Mesothelial cell of epicardium (in vitro differentiated cells): ENCODE data around the gene MRPS34. TPM values are rescaled to one million over a fixed set of nuclear protein-coding genes. Genes with fewer than 3 reads are reported as not detected.
A peak's percentile ranks its signal among the peaks of the same experiment; 100 is the strongest.

ENCODE experiments used
- DNase-seq, 2 experiments: peaks; one replicate each; pipeline ENCODE4 v3.0.0; 2021; ENCODE audit warnings: low spot score in 2 of 2; ENCODE audit not compliant: unreplicated experiment in 2 of 2
- H3K27ac Mint-ChIP-seq: 2 replicates; pipeline ENCODE4 v1.8.0; 2021; ENCODE audit warnings: mixed read lengths
- H3K27me3 Mint-ChIP-seq: 2 replicates; pipeline ENCODE4 v1.8.0; 2021; ENCODE audit warnings: low read depth, mixed read lengths
- H3K36me3 Mint-ChIP-seq: 2 replicates; pipeline ENCODE4 v1.8.0; 2021; ENCODE audit warnings: mixed read lengths
- H3K4me1 Mint-ChIP-seq: 2 replicates; pipeline ENCODE4 v1.8.0; 2021; ENCODE audit warnings: mixed read lengths
- H3K4me3 Mint-ChIP-seq: 2 replicates; pipeline ENCODE4 v1.8.0; 2021; ENCODE audit warnings: mild to moderate bottlenecking, moderate library complexity, mixed read lengths
- H3K9me3 Mint-ChIP-seq: 2 replicates; pipeline ENCODE4 v1.8.0; 2021; ENCODE audit warnings: mixed read lengths
- total RNA-seq: library from RNA; stranded (reverse); gene quantifications from 3 replicates; pipeline ENCODE4 v1.2.1, GENCODE V29; 2021
- TF ChIP-seq, protein P1 (sequence below): fragments of 200-600 bp; sonication (generic); IDR thresholded peaks from one replicate; pipeline ENCODE4 v1.5.0; 2021; ENCODE audit warnings: antibody characterized with exemption; ENCODE audit not compliant: unreplicated experiment

MRPS34 gene
- total RNA-seq, 1 donor from 2014 or later, result 62.2 TPM

DNA sequence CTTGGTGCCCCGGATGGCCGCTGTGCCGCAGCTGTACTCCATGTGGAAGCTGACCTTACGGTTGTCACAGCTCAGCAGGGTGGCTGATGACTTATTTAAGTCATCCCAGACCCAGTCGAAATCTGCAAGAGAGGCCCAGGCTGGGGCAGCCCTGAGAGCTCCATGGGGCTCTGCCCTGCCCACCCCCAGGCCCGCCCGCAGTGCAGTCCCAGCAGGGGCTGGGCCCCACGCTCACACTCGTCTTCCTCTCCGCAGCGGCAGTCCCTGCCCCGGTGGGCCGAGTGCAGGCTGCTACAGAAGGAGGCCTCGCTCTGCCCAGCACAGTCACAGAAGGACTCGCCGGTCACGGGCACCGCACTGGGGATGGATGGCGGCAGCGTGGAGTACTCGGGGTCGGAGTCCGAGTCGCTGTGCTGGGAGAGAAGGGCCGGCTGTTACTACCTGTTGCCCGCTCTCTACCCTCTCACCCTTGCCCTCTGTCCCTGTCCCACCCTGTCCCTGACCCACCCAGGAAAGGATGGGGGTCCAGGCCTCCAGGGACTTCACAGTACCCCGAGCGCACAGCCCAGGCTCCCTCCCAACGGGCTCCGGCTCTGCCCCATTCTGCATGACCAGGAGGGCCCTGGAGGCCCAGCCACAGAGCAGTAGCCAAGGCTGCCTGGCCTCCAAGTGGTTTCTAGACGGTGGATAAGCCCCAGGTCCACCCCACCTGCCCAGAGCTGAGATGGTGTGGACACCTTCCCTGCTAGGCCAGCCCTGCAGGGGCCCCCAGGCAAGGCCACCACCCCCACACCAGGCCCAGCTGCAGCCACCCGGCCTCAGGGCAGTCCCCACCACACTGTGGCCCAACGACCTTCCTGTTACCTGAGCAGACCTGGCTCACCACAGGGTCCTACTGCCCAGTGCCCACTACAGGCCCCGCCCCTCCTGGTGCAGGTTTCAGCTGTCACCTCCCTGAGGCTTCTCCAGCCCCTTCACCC, 5.6 kb upstream of the MRPS34 start:
- TF ChIP-seq, protein P1, sequence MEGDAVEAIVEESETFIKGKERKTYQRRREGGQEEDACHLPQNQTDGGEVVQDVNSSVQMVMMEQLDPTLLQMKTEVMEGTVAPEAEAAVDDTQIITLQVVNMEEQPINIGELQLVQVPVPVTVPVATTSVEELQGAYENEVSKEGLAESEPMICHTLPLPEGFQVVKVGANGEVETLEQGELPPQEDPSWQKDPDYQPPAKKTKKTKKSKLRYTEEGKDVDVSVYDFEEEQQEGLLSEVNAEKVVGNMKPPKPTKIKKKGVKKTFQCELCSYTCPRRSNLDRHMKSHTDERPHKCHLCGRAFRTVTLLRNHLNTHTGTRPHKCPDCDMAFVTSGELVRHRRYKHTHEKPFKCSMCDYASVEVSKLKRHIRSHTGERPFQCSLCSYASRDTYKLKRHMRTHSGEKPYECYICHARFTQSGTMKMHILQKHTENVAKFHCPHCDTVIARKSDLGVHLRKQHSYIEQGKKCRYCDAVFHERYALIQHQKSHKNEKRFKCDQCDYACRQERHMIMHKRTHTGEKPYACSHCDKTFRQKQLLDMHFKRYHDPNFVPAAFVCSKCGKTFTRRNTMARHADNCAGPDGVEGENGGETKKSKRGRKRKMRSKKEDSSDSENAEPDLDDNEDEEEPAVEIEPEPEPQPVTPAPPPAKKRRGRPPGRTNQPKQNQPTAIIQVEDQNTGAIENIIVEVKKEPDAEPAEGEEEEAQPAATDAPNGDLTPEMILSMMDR, result no peak
- peaks cover 18% of the 10 kb centered on the region for H3K4me1 Mint-ChIP-seq
- no peak for DNase-seq
- no peaks in the 10 kb centered on the region for H3K9me3 Mint-ChIP-seq
- H3K27me3 Mint-ChIP-seq, result no peaks in the 10 kb centered on the region
- no peaks in the 10 kb centered on the region for H3K36me3 Mint-ChIP-seq
- H3K4me3 Mint-ChIP-seq, result no peak overlapping the region
- no peak overlapping the region for H3K27ac Mint-ChIP-seq

DNA sequence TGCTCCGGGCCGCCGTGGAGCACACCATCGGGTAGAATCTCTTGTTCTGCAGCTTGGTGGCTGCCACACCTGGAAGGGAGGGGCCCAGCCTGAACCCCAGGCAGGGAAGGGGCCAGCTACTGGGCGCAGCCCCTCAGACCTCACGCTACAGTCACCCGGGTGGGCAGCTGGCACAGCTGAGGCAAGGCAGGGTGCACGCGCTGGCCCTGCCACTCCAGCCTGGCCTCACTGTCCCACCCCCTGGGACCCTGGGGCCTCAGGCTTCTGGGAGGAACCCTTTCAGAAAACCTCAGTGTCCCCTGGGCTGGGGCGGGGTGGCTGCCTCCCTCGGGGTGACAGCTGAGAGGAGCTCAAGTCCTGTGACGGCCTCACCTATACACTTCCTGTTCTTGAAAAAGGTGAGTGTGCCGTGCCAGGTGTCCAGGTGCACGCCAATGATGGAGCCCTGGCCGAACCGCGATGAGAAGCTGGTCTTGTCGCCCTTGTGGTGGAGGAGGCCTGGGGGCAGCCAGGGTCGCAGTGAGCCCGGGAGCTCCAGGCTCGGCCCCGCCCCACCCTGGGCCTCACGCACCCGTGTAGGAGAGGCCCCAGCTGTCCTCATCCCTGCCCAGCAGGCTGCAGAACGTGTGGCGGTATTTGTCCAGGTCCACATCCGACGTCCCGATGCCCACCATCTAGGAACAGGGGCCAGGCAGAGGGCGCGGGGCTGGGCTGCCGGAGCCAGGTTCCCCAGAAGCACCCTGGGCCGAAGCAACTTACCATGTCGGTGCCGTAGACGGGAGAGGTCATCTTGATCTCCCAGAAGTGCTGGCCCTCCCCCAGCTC, 4.7 kb upstream of the MRPS34 start:
- no peak overlapping the region for H3K4me3 Mint-ChIP-seq
- H3K36me3 Mint-ChIP-seq, result no peaks in the 10 kb centered on the region
- H3K27ac Mint-ChIP-seq, result no peak overlapping the region
- no peak for DNase-seq
- H3K4me1 Mint-ChIP-seq, result peaks cover 15% of the 10 kb centered on the region
- no peaks in the 10 kb centered on the region for H3K9me3 Mint-ChIP-seq
- TF ChIP-seq, protein P1, result no peak
- H3K27me3 Mint-ChIP-seq, result no peaks in the 10 kb centered on the region

DNA sequence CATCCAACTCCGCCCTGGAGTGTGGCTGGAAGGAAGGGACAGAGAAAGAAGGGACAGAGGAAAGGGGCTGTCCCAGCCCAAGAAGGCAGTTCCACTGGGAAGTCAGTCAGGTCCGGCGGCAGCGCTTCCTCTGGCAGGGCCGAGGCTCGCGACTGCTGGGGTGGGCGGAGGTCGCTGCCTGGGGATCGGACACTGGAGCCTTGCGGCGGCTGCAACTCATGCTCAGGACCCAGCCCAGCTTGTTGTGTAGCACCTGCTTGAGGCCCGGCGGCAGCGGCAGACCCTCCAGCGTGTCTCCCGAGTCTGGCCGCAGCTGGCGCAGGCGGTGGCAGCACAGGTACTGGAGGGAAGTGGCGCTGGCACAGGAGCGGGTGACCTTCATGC, 4.0 kb upstream of the MRPS34 start:
- Mint-ChIP-seq H3K9me3 (no peaks in the 10 kb centered on the region), H3K36me3 (no peaks in the 10 kb centered on the region), H3K4me1 (peaks cover 19% of the 10 kb centered on the region), H3K4me3 (no peak overlapping the region), H3K27ac (no peak overlapping the region), H3K27me3 (no peaks in the 10 kb centered on the region)
- DNase-seq, result no peak
- TF ChIP-seq, protein P1, result no peak

DNA sequence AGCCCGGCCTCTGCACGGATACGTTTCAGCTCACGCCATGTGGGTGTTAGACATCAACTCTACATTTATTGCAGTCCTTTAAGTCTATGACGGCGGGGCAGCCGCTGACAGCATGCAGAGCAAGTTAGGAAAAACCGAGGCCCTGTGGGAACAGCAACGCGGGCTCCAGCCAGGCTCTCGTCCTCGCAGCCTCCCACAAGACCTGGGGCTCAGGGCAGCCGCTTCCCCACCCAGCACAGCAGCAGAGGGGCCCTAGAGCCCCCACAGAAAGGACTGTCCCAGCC, 3.7 kb upstream of the MRPS34 start:
- TF ChIP-seq, protein P1, result no peak
- Mint-ChIP-seq H3K4me3 (peak overlapping the region; percentile 13), H3K9me3 (no peaks in the 10 kb centered on the region), H3K4me1 (peaks cover 19% of the 10 kb centered on the region), H3K36me3 (no peaks in the 10 kb centered on the region), H3K27ac (no peak overlapping the region), H3K27me3 (no peaks in the 10 kb centered on the region)
- DNase-seq, result no peak

DNA sequence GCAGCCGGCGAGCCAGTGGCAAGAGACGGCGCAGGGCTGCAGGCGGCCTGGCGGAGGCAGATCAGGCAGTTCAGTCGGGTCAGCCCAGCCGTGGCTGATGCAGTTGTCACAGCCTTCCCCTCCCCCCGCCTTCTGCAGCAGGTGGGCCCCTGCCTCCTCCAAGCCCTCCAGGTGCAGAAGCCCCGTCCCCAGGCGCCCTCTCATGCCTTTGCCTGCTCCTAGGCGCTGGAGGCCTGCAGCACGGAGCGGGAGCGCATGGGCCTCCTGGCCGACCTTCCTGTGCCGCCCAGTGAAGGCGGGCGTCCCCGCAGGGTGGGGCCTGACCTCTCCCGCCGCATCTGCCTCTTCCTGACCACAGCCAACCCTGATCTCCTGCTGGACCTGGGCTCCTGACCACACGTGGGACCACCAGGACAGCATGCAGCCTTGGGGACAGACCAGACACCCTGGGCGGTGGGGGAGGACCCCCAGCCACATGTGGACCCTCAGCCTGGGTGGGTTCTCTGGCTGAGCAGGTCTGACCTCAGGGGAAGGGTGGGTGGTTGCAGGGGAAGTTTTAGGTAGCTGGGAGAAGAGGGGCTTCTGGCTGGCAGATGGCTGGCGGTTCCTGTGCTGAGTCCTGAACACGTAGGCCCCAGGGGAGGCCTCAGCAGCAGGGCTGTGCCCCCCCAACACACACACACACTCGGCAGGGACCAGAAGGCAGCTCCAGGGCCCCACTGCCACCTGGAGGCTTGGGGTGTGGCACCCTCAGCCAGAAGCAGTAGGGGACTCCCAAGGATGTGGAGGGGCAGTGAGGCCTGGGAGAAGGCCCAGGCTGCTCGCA, 3.1 kb upstream of the MRPS34 start:
- DNase-seq, result no peak
- no peaks in the 10 kb centered on the region for H3K9me3 Mint-ChIP-seq
- TF ChIP-seq, protein P1, result no peak
- peak overlapping the region; percentile 13 for H3K4me3 Mint-ChIP-seq
- no peaks in the 10 kb centered on the region for H3K27me3 Mint-ChIP-seq
- peaks cover 14% of the 10 kb centered on the region for H3K4me1 Mint-ChIP-seq
- no peaks in the 10 kb centered on the region for H3K36me3 Mint-ChIP-seq
- no peak overlapping the region for H3K27ac Mint-ChIP-seq
